A673 (cell line): Measurements from ENCODE around the gene SLC4A7.

Experiments used
- CTCF ChIP-seq: fragments of 300-800, 200-600 bp; sonication (generic); conservative IDR thresholded peaks from 2 replicates; pipeline ENCODE4 v1.5.1; 2017; ENCODE audit warnings: low read depth, mild to moderate bottlenecking, antibody characterized with exemption, low read length, moderate library complexity, mixed read lengths
- EZH2 ChIP-seq: fragments of 200-600 bp; sonication (generic); IDR thresholded peaks from 2 replicates; pipeline ENCODE4 v1.6.1; 2017; ENCODE audit warnings: borderline replicate concordance, low read depth, mild to moderate bottlenecking, mixed read lengths, antibody characterized with exemption, low read length; ENCODE audit not compliant: poor library complexity, severe bottlenecking

GRCh38 chr3:27376109-27376772 lies 107.9 kb downstream of the SLC4A7 start:
- TF ChIP-seq CTCF (no peak), EZH2 (no peak)
